ENCODE data around the gene MORC2. TPM values are rescaled to one million over a fixed set of nuclear protein-coding genes. Genes with fewer than 3 reads are reported as not detected.
A peak's percentile ranks its signal among the peaks of the same experiment; 100 is the strongest.

Gene MORC2
- 10 to 100 TPM; 18.3 to 18.6 TPM for total RNA-seq

DNA sequence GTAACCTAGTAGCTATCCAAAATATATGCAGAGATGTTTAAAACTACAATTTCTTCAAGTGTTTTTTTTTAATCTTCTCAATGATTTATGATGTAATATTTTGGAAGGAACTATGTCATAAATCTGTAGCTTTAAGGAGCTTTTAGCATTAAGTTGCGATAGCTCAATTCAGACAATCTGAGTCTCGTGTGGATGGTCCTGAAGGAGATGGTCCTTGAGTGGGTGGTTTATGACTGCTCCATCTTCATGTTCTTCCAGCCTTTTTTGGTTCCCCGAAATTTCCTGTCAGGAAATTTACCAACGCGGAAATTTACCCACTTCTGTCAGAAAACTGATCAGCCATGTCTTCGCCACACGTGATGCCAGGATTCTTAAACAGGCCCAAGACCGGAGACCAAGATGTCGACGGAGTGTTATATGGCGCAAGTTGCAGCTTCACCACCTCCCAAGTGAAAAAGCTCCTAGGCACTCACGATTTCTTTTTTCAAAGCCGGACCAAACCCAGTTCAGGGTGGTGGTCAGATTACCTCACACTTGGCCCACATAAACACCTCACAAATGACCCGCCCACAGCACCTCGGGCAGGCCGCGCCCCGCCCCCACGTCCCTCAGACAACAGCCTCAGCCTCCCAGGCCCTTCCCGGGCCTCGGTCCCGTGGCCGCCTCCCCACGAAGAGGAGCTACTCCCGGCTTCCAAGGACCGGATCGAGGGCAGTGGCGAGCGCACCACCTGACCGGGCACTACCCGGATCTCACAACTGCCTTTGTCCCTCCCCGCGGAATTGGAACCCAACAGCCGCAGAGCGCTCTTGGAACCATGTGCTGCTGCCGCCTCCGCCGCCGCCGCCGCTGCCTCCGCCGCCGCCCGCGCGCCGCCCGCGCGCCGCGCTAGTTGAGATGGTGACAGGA, at the start of gene MORC2:
TSS of gene MORC2 (minus strand) at position 760 of the 909 bp plus-strand sequence. CDS start 885 bp downstream, outside the sequence.
- Mint-ChIP-seq H3K36me3 (ENCODE audit: low read depth) (peaks cover 69% of the 10 kb centered on the region), H3K4me1 (ENCODE audit: low read depth) (peaks cover 57% of the 10 kb centered on the region), H3K9me3 (peaks cover 50% of the 10 kb centered on the region)

DNA sequence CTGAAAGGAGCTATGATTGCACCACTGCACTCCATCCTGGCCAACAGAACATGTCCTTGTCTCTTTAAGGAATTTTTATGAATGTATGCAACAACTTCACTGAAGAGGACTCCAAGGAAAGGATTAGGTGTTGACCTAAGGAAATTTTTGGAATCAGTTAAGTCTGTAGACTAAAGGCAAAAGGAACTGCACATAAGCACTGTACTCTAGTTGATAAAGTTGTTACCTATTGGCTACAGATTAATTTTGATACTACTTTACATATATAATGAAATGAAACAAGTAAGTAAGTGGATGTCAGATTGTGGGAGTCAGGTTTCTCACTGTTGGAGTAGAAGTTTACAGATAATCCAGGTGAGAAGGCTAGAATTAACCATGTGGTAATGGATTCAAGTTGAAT, 37.0 kb upstream of the MORC2 start:
- no peak overlapping the region for H3K27ac Mint-ChIP-seq
- H3K27me3 Mint-ChIP-seq (ENCODE audit: low read depth): no peaks in the 10 kb centered on the region
- H3K4me1 Mint-ChIP-seq (ENCODE audit: low read depth): no peaks in the 10 kb centered on the region
- DNase-seq: no peak
- H3K4me3 Mint-ChIP-seq: no peak overlapping the region
- peaks cover 4% of the 10 kb centered on the region for H3K9me3 Mint-ChIP-seq
- no peaks in the 10 kb centered on the region for H3K36me3 Mint-ChIP-seq (ENCODE audit: low read depth)
- CTCF ChIA-PET: interaction anchor here (0.7 kb wide), 1 partner anchor 242 kb away, joined by 3 read pairs; no protein-coding TSS in a partner anchor
- intact Hi-C loops (cut with micrococcal nuclease): no loop called here

More for the DNA sequence above, at the start of gene MORC2:
- Mint-ChIP-seq H3K27ac (peak within 1 kb of the TSS; percentile 89), H3K27me3 (ENCODE audit: low read depth) (no peaks in the 10 kb centered on the region), H3K4me3 (peak within 1 kb of the TSS; percentile 93)
- intact Hi-C loops (cut with micrococcal nuclease): loop anchor here (2.0 to 5.0 kb wide), 2 partner anchors 19 to 324 kb away; partner anchors contain the start of gene PIK3IP1
- no peak for DNase-seq
- CTCF ChIA-PET: interaction anchor here (0.5 to 2.8 kb wide), 6 partner anchors 18 to 347 kb away, joined by 3 to 13 read pairs (median 6); no protein-coding TSS in a partner anchor

DNA sequence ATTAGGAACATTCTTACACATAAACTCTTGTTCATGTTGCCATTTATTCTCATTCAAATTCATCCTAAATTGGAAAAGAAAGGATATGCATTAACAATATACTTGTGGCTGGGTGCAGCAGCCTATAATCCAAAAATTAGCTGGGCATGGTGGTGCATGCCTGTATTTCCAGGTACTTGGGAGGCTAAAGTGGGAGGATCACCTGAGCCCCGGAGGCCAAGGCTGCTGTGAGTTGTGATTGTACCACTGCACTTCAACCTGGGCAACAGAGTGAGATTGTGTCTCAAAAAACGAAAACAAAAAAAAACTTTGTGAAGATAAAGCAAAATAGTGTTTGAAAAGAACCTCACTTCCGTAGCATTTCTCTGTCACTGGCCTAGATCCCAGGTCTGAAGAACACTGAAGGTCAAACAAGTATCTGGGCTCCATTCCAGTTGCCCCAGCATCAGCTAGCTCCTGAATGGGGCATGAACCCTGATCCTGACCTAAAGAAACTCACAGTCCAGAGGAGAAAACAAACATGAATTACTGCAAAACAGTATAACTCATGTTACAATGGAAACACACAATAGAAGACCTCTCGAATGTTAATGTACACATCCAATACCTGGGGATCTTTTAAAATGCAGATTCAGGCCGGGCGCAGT, 32.7 kb upstream of the MORC2 start:
- DNase-seq: no peak
- Mint-ChIP-seq H3K27me3 (ENCODE audit: low read depth) (no peaks in the 10 kb centered on the region), H3K27ac (no peak overlapping the region), H3K4me3 (no peak overlapping the region), H3K9me3 (peaks cover 1% of the 10 kb centered on the region), H3K4me1 (ENCODE audit: low read depth) (no peaks in the 10 kb centered on the region), H3K36me3 (ENCODE audit: low read depth) (no peaks in the 10 kb centered on the region)
- CTCF ChIA-PET: no interaction called here
- intact Hi-C loops (cut with micrococcal nuclease): no loop called here

DNA sequence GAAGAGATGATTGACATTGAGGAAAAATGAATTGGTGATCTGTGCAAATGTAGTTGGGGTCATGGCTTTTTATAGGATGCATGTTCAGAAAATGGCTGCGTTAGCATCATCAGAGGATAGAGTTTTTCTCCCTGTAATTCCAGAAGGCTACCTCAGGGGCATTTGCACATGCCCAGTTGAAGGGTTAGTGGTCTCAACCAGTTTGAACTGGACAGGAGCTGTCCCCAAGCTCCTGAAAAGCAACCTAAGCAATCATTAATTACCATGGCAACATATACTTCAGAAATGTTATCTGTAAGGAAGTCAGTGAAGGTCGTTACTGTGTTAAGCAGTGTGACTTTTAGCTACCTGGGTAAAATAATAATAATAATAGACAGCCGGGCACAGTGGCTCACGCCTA, 29.8 kb upstream of the MORC2 start:
- Mint-ChIP-seq H3K36me3 (ENCODE audit: low read depth) (no peaks in the 10 kb centered on the region), H3K4me1 (ENCODE audit: low read depth) (no peaks in the 10 kb centered on the region), H3K9me3 (no peaks in the 10 kb centered on the region), H3K4me3 (no peak overlapping the region), H3K27me3 (ENCODE audit: low read depth) (no peaks in the 10 kb centered on the region), H3K27ac (no peak overlapping the region)
- intact Hi-C loops (cut with micrococcal nuclease): no loop called here
- CTCF ChIA-PET: no interaction called here
- no peak for DNase-seq

DNA sequence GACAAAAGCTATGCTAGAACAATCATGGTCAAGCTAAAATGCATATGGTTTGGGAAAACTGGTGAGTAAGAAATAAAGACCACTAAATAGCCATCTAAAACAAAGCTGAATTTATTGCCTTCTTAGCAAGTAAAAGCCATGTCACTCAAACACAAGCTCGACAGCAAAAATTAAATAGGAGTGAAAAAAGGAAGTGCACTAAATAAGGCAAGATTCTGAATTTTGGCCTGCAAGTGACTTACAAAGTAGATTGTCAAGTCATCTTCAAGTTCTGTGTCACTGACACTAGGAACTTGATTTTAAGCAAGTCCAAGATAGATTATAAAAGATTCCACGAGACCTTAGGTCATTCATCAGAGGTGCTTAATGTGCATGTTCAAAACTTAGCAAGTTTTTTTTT, 27.9 kb upstream of the MORC2 start:
- DNase-seq: no peak
- Mint-ChIP-seq H3K9me3 (peaks cover 4% of the 10 kb centered on the region), H3K4me1 (ENCODE audit: low read depth) (no peaks in the 10 kb centered on the region), H3K36me3 (ENCODE audit: low read depth) (no peaks in the 10 kb centered on the region), H3K4me3 (no peak overlapping the region), H3K27me3 (ENCODE audit: low read depth) (no peaks in the 10 kb centered on the region), H3K27ac (no peak overlapping the region)
- CTCF ChIA-PET: no interaction called here
- intact Hi-C loops (cut with micrococcal nuclease): no loop called here

DNA sequence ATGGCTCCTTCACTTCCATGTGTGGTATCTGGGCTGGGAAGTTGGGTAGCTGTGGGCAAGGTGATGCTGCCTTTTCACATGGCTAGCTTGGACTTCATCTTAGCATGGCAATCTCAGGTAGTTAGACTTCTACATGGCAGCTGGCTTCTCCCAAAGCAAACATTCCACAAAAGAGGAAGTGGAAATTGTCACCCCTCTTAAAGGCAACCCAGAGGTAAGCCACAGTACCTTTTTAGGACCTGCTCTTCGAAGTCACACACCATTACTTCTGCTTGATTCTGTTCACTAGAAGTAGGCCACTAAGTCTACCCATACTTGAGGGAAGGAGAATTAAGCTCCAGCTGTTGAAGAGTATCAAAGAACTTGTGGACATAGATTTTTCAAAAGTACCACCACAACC, 26.4 kb upstream of the MORC2 start:
- H3K9me3 Mint-ChIP-seq: peaks cover 6% of the 10 kb centered on the region
- intact Hi-C loops (cut with micrococcal nuclease): no loop called here

DNA sequence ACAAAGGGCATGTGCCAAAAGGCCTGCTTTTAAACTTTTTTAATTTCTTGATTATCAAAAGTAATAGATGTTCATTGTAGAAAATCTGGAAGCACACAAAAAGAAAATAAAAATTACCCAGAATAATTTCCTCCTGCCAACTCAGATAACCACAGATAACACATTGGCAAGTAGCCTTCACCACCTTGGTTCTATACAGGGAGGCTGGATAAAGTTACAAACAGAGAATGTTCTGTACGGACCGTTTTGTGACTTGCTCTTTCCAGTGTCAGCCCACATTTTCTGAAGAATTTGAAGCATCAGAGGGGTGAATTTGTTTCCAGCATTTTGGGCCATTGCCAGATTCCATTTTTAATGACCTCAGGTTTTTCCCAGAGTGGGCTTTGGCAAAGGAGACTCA, 24.0 kb upstream of the MORC2 start:
- Mint-ChIP-seq H3K4me1 (ENCODE audit: low read depth) (no peaks in the 10 kb centered on the region), H3K4me3 (no peak overlapping the region), H3K27ac (no peak overlapping the region), H3K36me3 (ENCODE audit: low read depth) (no peaks in the 10 kb centered on the region), H3K27me3 (ENCODE audit: low read depth) (no peaks in the 10 kb centered on the region), H3K9me3 (peaks cover 10% of the 10 kb centered on the region)
- DNase-seq: no peak
- CTCF ChIA-PET: no interaction called here
- intact Hi-C loops (cut with micrococcal nuclease): no loop called here

More for the DNA sequence above, 26.4 kb upstream of the MORC2 start:
- H3K27me3 Mint-ChIP-seq (ENCODE audit: low read depth): no peaks in the 10 kb centered on the region
- CTCF ChIA-PET: interaction anchor here (1.1 kb wide), 1 partner anchor 28 kb away, joined by 4 read pairs; no protein-coding TSS in a partner anchor
- no peaks in the 10 kb centered on the region for H3K4me1 Mint-ChIP-seq (ENCODE audit: low read depth)
- H3K36me3 Mint-ChIP-seq (ENCODE audit: low read depth): no peaks in the 10 kb centered on the region
- H3K27ac Mint-ChIP-seq: no peak overlapping the region
- no peak overlapping the region for H3K4me3 Mint-ChIP-seq
- no peak for DNase-seq

DNA sequence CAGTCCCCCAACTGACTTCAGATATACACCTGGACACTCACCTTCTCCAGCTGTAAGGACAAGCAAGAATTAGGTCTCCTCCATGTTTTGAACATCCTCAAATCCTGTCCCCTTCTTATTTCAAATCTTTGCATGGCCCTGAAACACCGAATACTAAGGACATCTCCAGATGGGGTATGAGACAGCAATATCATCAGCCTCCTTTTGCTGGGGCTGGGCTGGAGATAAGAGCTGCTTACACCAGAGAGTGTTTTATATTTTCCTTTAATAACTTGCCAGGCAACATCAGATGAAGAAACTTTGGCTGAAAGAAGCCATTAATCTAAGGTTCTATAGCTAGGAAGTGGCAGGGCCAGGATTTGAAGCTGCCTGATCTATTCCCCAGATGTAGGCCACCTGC, 22.1 kb upstream of the MORC2 start:
- no peaks in the 10 kb centered on the region for H3K4me1 Mint-ChIP-seq (ENCODE audit: low read depth)
- CTCF ChIA-PET: interaction anchor here (0.6 to 1.0 kb wide), 2 partner anchors 94 to 1335 kb away, joined by 3 to 5 read pairs; no protein-coding TSS in a partner anchor
- no peaks in the 10 kb centered on the region for H3K27me3 Mint-ChIP-seq (ENCODE audit: low read depth)
- DNase-seq: no peak
- H3K9me3 Mint-ChIP-seq: peaks cover 13% of the 10 kb centered on the region
- H3K27ac Mint-ChIP-seq: no peak overlapping the region
- no peak overlapping the region for H3K4me3 Mint-ChIP-seq
- no peaks in the 10 kb centered on the region for H3K36me3 Mint-ChIP-seq (ENCODE audit: low read depth)
- intact Hi-C loops (cut with micrococcal nuclease): no loop called here

DNA sequence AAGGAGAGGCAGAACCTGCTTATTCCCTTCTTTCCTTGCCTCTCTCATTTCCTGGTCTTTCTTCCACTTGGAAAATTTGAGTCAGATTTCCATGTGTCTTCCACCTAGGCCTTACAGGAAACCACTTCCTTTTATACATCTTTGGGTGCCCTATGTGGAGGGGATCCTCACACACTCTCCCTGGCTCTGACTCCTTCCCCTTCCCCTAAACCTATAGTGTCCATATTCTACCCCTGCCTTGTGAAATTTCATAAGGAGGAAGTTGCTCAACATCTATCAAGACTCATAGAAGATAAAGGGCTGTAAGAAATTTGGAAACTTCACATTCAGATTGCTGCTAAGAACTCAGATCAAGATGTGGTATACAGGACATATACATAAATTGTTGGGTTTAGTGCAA, 20.9 kb upstream of the MORC2 start:
- intact Hi-C loops (cut with micrococcal nuclease): no loop called here
- no peak for DNase-seq
- no peak overlapping the region for H3K4me3 Mint-ChIP-seq
- H3K4me1 Mint-ChIP-seq (ENCODE audit: low read depth): no peaks in the 10 kb centered on the region
- peaks cover 18% of the 10 kb centered on the region for H3K9me3 Mint-ChIP-seq
- H3K27ac Mint-ChIP-seq: no peak overlapping the region
- CTCF ChIA-PET: no interaction called here
- no peaks in the 10 kb centered on the region for H3K27me3 Mint-ChIP-seq (ENCODE audit: low read depth)
- H3K36me3 Mint-ChIP-seq (ENCODE audit: low read depth): no peaks in the 10 kb centered on the region

DNA sequence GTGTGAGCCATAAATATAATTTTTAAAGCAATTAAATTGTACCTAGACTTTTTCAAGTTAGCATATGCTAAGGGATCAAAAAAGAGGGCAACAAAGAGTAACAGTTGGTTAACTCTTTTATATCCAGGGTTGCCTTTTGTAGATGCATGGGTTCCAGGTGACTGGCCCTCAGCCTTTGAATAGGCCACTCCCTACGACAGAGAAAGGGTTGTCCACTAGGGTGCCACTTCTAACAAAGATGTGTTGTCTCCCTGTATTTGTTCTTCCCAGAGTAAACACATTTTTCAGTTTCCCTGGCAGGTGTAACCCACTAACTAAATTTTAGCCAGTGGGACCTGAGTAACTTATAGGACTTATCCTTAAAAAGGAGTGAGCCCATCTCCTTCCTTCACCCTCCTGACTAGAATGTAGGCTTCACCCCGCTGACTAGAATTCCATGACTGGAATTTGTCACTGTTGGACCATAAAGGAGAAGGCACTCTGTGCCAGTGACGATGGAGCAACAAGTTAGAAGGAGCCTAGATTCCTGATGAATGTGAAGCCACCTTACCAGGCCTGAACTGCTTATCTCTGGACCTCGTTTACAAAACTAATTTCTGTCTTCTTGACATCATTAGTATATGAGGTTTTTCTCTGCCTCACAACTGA, 17.1 kb upstream of the MORC2 start:
- Mint-ChIP-seq H3K4me1 (ENCODE audit: low read depth) (no peaks in the 10 kb centered on the region), H3K36me3 (ENCODE audit: low read depth) (no peaks in the 10 kb centered on the region), H3K9me3 (peaks cover 37% of the 10 kb centered on the region), H3K4me3 (no peak overlapping the region), H3K27me3 (ENCODE audit: low read depth) (no peaks in the 10 kb centered on the region), H3K27ac (no peak overlapping the region)
- CTCF ChIA-PET: no interaction called here
- no peak for DNase-seq
- intact Hi-C loops (cut with micrococcal nuclease): no loop called here

DNA sequence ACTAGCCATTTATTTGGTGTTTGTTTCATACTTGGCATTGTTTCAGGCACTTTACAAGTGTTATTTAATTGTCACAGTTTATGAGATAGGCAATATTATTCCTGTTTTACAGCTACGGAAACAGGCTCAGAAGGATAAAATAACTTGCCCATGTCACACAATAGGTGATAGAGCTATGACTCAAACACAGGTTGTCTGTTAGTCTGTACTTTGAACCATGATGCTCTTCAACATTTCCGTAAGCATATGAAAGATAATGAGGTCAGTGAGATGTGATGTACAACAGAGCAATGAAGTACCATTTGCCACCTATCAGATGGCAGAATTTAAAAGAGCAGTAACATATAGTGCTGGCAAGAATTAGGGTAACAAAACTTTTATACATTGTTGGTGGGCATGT, 15.7 kb upstream of the MORC2 start:
- Mint-ChIP-seq H3K9me3 (peaks cover 44% of the 10 kb centered on the region), H3K4me1 (ENCODE audit: low read depth) (no peaks in the 10 kb centered on the region), H3K27ac (no peak overlapping the region), H3K36me3 (ENCODE audit: low read depth) (no peaks in the 10 kb centered on the region), H3K4me3 (no peak overlapping the region), H3K27me3 (ENCODE audit: low read depth) (no peaks in the 10 kb centered on the region)
- CTCF ChIA-PET: no interaction called here
- intact Hi-C loops (cut with micrococcal nuclease): no loop called here
- DNase-seq: no peak

DNA sequence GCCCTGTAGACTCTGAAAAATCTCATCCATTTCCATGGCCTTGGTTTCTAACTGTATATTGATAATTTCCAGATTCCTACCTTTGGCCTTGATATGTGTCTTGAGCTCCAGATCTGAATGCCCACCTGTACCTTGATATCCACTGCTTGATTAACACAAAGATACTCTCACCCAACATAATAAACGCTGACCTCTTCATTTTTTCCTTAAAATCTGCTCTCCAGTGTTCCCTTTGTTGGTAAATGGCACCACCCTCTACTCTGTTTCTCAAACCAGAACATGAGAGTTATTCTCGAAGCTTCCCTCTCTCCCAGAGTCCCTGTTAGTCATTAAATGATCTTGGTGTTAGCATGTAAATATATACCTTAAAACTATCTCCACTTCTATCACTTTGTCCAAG, 13.9 kb upstream of the MORC2 start:
- H3K27me3 Mint-ChIP-seq (ENCODE audit: low read depth): no peaks in the 10 kb centered on the region
- H3K4me3 Mint-ChIP-seq: no peak overlapping the region
- no peaks in the 10 kb centered on the region for H3K4me1 Mint-ChIP-seq (ENCODE audit: low read depth)
- H3K27ac Mint-ChIP-seq: no peak overlapping the region
- no peak for DNase-seq
- CTCF ChIA-PET: interaction anchor here (0.5 to 0.6 kb wide), 2 partner anchors 27 to 597 kb away, joined by 3 read pairs; no protein-coding TSS in a partner anchor
- H3K9me3 Mint-ChIP-seq: peaks cover 58% of the 10 kb centered on the region
- peaks cover 2% of the 10 kb centered on the region for H3K36me3 Mint-ChIP-seq (ENCODE audit: low read depth)
- intact Hi-C loops (cut with micrococcal nuclease): no loop called here
